WERI-Rb-1 (cell line): Measurements from ENCODE around the gene LAD1.
A peak's percentile ranks its signal among the peaks of the same experiment; 100 is the strongest.

Experiments
- DNase-seq: peaks from one replicate; pipeline ENCODE4 v3.0.0-alpha.2; 2020
- H3K27ac ChIP-seq: fragments of 250-450 bp; sonication (Bioruptor Pico); 2 replicates; pipeline ENCODE4 v1.5.1; 2020; ENCODE audit warnings: mild to moderate bottlenecking, moderate library complexity
- H3K27me3 ChIP-seq: fragments of 250-450 bp; sonication (Bioruptor Pico); 2 replicates; pipeline ENCODE4 v1.5.1; 2021; ENCODE audit warnings: mild to moderate bottlenecking, low read depth, moderate library complexity; ENCODE audit not compliant: insufficient read depth, severe bottlenecking
- H3K36me3 ChIP-seq: fragments of 250-450 bp; sonication (Bioruptor Pico); 2 replicates; pipeline ENCODE4 v1.5.1; 2020; ENCODE audit warnings: mild to moderate bottlenecking, moderate library complexity
- H3K4me3 ChIP-seq: 2 replicates; pipeline ENCODE4 v1.5.1; 2011; ENCODE audit warnings: low read depth, mild to moderate bottlenecking, control low read depth, low read length
- H3K9me3 ChIP-seq: fragments of 250-450 bp; sonication (Bioruptor Pico); 2 replicates; pipeline ENCODE4 v1.5.1; 2021; ENCODE audit warnings: mild to moderate bottlenecking, moderate library complexity; ENCODE audit not compliant: severe bottlenecking
- CTCF ChIP-seq: IDR thresholded peaks from 2 replicates; pipeline ENCODE4 v1.5.1; 2011; ENCODE audit warnings: low read depth, mild to moderate bottlenecking, control low read depth, inconsistent platforms, low read length

Gene LAD1

GRCh38 chr1:201354901-201355295, 44.2 kb downstream of the LAD1 start:
- TF ChIP-seq CTCF = no peak
- DNase-seq = no peak
- Histone ChIP-seq H3K27me3 (peaks cover 2% of the 10 kb centered on the region), H3K9me3 (no peaks in the 10 kb centered on the region), H3K36me3 (no peaks in the 10 kb centered on the region), H3K27ac (no peak overlapping the region), H3K4me3 (no peak overlapping the region)

GRCh38 chr1:201354151-201354900, 44.8 kb downstream of the LAD1 start:
- H3K27me3 ChIP-seq = peaks cover 2% of the 10 kb centered on the region
- no peaks in the 10 kb centered on the region for H3K9me3 ChIP-seq
- no peak for DNase-seq
- TF ChIP-seq CTCF = 0 out of 2 replicates have a peak, but pooled peaks have one; percentile 32
- H3K36me3 ChIP-seq = no peaks in the 10 kb centered on the region
- H3K27ac ChIP-seq = no peak overlapping the region
- no peak overlapping the region for H3K4me3 ChIP-seq

- Histone ChIP-seq H3K9me3 (no peaks in the 10 kb centered on the region), H3K27ac (no peak overlapping the region), H3K36me3 (no peaks in the 10 kb centered on the region), H3K4me3 (no peak overlapping the region), H3K27me3 (peaks cover 2% of the 10 kb centered on the region)
- TF ChIP-seq CTCF = no peak
- no peak for DNase-seq
Observed at GRCh38 chr1:201353186-201353940, 45.8 kb downstream of the LAD1 start.

- H3K27ac ChIP-seq = no peak overlapping the region
- TF ChIP-seq CTCF = no peak
- DNase-seq = no peak
- H3K9me3 ChIP-seq = no peaks in the 10 kb centered on the region
- no peak overlapping the region for H3K4me3 ChIP-seq
- no peaks in the 10 kb centered on the region for H3K36me3 ChIP-seq
- peaks cover 5% of the 10 kb centered on the region for H3K27me3 ChIP-seq
Observed at GRCh38 chr1:201351617-201352016, 47.5 kb downstream of the LAD1 start.

- TF ChIP-seq CTCF = no peak
- Histone ChIP-seq H3K27me3 (peaks cover 5% of the 10 kb centered on the region), H3K4me3 (no peak overlapping the region), H3K27ac (no peak overlapping the region), H3K9me3 (no peaks in the 10 kb centered on the region), H3K36me3 (no peaks in the 10 kb centered on the region)
- DNase-seq = no peak
Observed at GRCh38 chr1:201350884-201351283, 48.2 kb downstream of the LAD1 start.

GRCh38 chr1:201350361-201350725, 48.8 kb downstream of the LAD1 start:
- DNase-seq = no peak
- no peak overlapping the region for H3K27ac ChIP-seq
- no peak overlapping the region for H3K4me3 ChIP-seq
- H3K27me3 ChIP-seq = peaks cover 3% of the 10 kb centered on the region
- no peak for TF ChIP-seq CTCF
- H3K9me3 ChIP-seq = no peaks in the 10 kb centered on the region
- H3K36me3 ChIP-seq = no peaks in the 10 kb centered on the region
